IMR-90 (cell line): ENCODE data around the gene RTRAF.

ENCODE experiments used
- CHD1 ChIP-seq: IDR thresholded peaks from 2 replicates; pipeline ENCODE4 v1.6.1; 2012; ENCODE audit warnings: low read depth, low read length, improper control_type of control experiment
- MAFK ChIP-seq: IDR thresholded peaks from 2 replicates; pipeline ENCODE4 v1.6.1; 2012; ENCODE audit warnings: low read depth, low read length, improper control_type of control experiment
- MAZ ChIP-seq: IDR thresholded peaks from 2 replicates; pipeline ENCODE4 v1.6.1; 2012; ENCODE audit warnings: low read depth, mild to moderate bottlenecking, low read length, improper control_type of control experiment, moderate library complexity, borderline replicate concordance
- MXI1 ChIP-seq: IDR thresholded peaks from 2 replicates; pipeline ENCODE4 v1.6.1; 2012; ENCODE audit warnings: low read depth, mild to moderate bottlenecking, low read length, moderate library complexity, borderline replicate concordance
- POLR2A ChIP-seq: IDR thresholded peaks from 2 replicates; pipeline ENCODE4 v1.6.1; 2012; ENCODE audit warnings: mild to moderate bottlenecking, low read depth, low read length
- RAD21 ChIP-seq: IDR thresholded peaks from 2 replicates; pipeline ENCODE4 v1.6.1; 2012; ENCODE audit warnings: low read length, improper control_type of control experiment
- RFX5 ChIP-seq: IDR thresholded peaks from 2 replicates; pipeline ENCODE4 v1.8.0; 2012; ENCODE audit warnings: low read depth, mild to moderate bottlenecking, low read length, moderate library complexity
- TF ChIP-seq, protein P1 (sequence below): conservative IDR thresholded peaks from 2 replicates; pipeline ENCODE4 v1.5.1; 2012; ENCODE audit warnings: mild to moderate bottlenecking, low read depth, low read length, improper control_type of control experiment
- TF ChIP-seq, protein P2 (sequence below): fragments of 150-350 bp; IDR thresholded peaks from 2 replicates; pipeline ENCODE4 v1.6.1; 2016; ENCODE audit warnings: low read depth, mild to moderate bottlenecking, low read length, moderate library complexity, borderline replicate concordance

DNA sequence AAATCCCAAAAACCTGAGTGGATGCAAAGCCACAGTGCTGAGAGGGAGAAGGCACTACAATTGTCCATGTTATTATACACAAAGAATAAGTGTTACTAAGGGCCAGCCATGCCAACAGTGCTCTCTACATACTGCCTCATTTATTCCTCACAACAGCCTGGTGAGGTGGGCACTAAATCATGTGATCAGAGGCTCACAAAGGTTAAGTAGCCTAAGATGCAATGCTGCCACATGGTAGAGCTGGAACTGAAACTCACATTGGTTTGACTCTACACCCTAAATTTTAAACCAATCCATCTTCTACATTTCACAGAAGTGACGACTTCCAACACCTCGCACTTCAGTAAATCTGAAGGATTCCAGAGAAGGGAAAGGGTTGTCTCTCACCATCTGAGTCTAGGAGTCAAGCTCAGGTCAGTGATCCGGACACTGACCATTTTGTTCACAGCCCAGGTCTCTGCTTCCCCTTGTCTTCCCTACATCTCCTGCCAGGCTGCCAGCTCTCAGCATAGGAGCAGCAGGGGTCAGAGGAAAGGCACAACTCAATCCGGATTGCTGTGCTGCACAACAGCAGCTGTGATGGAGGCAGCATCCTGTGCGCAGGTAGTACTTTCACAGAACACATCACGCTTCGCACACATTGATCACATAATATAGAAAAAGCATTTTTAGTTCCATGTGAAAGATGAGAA, 49.9 kb downstream of the RTRAF start:
- TF ChIP-seq, protein P1, sequence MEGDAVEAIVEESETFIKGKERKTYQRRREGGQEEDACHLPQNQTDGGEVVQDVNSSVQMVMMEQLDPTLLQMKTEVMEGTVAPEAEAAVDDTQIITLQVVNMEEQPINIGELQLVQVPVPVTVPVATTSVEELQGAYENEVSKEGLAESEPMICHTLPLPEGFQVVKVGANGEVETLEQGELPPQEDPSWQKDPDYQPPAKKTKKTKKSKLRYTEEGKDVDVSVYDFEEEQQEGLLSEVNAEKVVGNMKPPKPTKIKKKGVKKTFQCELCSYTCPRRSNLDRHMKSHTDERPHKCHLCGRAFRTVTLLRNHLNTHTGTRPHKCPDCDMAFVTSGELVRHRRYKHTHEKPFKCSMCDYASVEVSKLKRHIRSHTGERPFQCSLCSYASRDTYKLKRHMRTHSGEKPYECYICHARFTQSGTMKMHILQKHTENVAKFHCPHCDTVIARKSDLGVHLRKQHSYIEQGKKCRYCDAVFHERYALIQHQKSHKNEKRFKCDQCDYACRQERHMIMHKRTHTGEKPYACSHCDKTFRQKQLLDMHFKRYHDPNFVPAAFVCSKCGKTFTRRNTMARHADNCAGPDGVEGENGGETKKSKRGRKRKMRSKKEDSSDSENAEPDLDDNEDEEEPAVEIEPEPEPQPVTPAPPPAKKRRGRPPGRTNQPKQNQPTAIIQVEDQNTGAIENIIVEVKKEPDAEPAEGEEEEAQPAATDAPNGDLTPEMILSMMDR: no peak
- TF ChIP-seq, protein P2, sequence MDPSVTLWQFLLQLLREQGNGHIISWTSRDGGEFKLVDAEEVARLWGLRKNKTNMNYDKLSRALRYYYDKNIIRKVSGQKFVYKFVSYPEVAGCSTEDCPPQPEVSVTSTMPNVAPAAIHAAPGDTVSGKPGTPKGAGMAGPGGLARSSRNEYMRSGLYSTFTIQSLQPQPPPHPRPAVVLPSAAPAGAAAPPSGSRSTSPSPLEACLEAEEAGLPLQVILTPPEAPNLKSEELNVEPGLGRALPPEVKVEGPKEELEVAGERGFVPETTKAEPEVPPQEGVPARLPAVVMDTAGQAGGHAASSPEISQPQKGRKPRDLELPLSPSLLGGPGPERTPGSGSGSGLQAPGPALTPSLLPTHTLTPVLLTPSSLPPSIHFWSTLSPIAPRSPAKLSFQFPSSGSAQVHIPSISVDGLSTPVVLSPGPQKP: no peak
- TF ChIP-seq MAZ (no peak), MAFK (no peak), MXI1 (no peak), POLR2A (no peak), RAD21 (no peak), RFX5 (no peak), CHD1 (no peak)
